CD4-positive, CD25-positive, alpha-beta regulatory T cell (primary cell): ENCODE measurements around the gene SPRR2B. TPM values are rescaled to one million over a fixed set of nuclear protein-coding genes. Genes with fewer than 3 reads are reported as not detected.

Experiments
- polyA plus RNA-seq, 4 donors: library from polyadenylated mRNA; unstranded; fragments of 300-500 nt; fragmentation: Illumina TruSeq; gene quantifications; one replicate each; pipeline ENCODE4 v1.2.3, GENCODE V29; 2021
- total RNA-seq: library from RNA; stranded (reverse); gene quantifications from one replicate; pipeline ENCODE4 v1.2.3, GENCODE V29; 2022

Gene SPRR2B
- total and polyA plus RNA-seq, 5 donors from 2014 or later: not detected

Other genes starting within 250 kb of the SPRR2B start
- not detected for gene LCE1A, start 244.1 kb downstream of the SPRR2B start, total RNA-seq
- not detected for gene LCE1A, start 244.1 kb downstream of the SPRR2B start, polyA plus RNA-seq
- not detected for gene LCE6A, start 228.8 kb downstream of the SPRR2B start, total RNA-seq
- not detected for gene LCE6A, start 228.8 kb downstream of the SPRR2B start, polyA plus RNA-seq
- not detected for gene LCE7A, start 211.6 kb downstream of the SPRR2B start, total RNA-seq
- gene LCE7A, start 211.6 kb downstream of the SPRR2B start, polyA plus RNA-seq: not detected
- not detected for gene SMCP, start 193.3 kb downstream of the SPRR2B start, total RNA-seq
- not detected for gene SMCP, start 193.3 kb downstream of the SPRR2B start, polyA plus RNA-seq
- not detected for gene IVL, start 163.1 kb downstream of the SPRR2B start, total RNA-seq
- gene IVL, start 163.1 kb downstream of the SPRR2B start, polyA plus RNA-seq: not detected
- not detected for gene SPRR5, start 124.4 kb downstream of the SPRR2B start, total RNA-seq
- gene SPRR5, start 124.4 kb downstream of the SPRR2B start, polyA plus RNA-seq: not detected
- gene SPRR4, start 101.0 kb downstream of the SPRR2B start, total RNA-seq: not detected
- not detected for gene SPRR4, start 101.0 kb downstream of the SPRR2B start, polyA plus RNA-seq
- gene SPRR1A, start 87.5 kb downstream of the SPRR2B start, total RNA-seq: not detected
- gene SPRR1A, start 87.5 kb downstream of the SPRR2B start, polyA plus RNA-seq: not detected
- gene SPRR3, start 69.9 kb downstream of the SPRR2B start, total RNA-seq: not detected
- gene SPRR3, start 69.9 kb downstream of the SPRR2B start, polyA plus RNA-seq: not detected
- gene SPRR1B, start 40.4 kb downstream of the SPRR2B start, total RNA-seq: not detected
- not detected for gene SPRR1B, start 40.4 kb downstream of the SPRR2B start, polyA plus RNA-seq
- not detected for gene SPRR2D, start 30.5 kb downstream of the SPRR2B start, total RNA-seq
- gene SPRR2D, start 30.5 kb downstream of the SPRR2B start, polyA plus RNA-seq: not detected
- gene SPRR2A, start 14.1 kb downstream of the SPRR2B start, total RNA-seq: not detected
- gene SPRR2A, start 14.1 kb downstream of the SPRR2B start, polyA plus RNA-seq: not detected
- gene SPRR2E, start 22.9 kb upstream of the SPRR2B start, total RNA-seq: not detected
- gene SPRR2E, start 22.9 kb upstream of the SPRR2B start, polyA plus RNA-seq: not detected
- gene SPRR2F, start 41.9 kb upstream of the SPRR2B start, total RNA-seq: not detected
- gene SPRR2F, start 41.9 kb upstream of the SPRR2B start, polyA plus RNA-seq: not detected
- not detected for gene SPRR2G, start 79.3 kb upstream of the SPRR2B start, total RNA-seq
- gene SPRR2G, start 79.3 kb upstream of the SPRR2B start, polyA plus RNA-seq: not detected
- not detected for gene LELP1, start 131.8 kb upstream of the SPRR2B start, total RNA-seq
- not detected for gene LELP1, start 131.8 kb upstream of the SPRR2B start, polyA plus RNA-seq
- gene PRR9, start 146.0 kb upstream of the SPRR2B start, total RNA-seq: not detected
- not detected for gene PRR9, start 146.0 kb upstream of the SPRR2B start, polyA plus RNA-seq
- gene LORICRIN, start 188.1 kb upstream of the SPRR2B start, total RNA-seq: not detected
- not detected for gene LORICRIN, start 188.1 kb upstream of the SPRR2B start, polyA plus RNA-seq
- gene PGLYRP3, start 241.3 kb upstream of the SPRR2B start, total RNA-seq: not detected
- gene PGLYRP3, start 241.3 kb upstream of the SPRR2B start, polyA plus RNA-seq: not detected